ENCODE results near the gene WDR86. TPM values are rescaled to one million over a fixed set of nuclear protein-coding genes. Genes with fewer than 3 reads are reported as not detected.
A peak's percentile ranks its signal among the peaks of the same experiment; 100 is the strongest.

Gene WDR86
- total RNA-seq, 1 donor from 2014 or later: 19.4 TPM

DNA sequence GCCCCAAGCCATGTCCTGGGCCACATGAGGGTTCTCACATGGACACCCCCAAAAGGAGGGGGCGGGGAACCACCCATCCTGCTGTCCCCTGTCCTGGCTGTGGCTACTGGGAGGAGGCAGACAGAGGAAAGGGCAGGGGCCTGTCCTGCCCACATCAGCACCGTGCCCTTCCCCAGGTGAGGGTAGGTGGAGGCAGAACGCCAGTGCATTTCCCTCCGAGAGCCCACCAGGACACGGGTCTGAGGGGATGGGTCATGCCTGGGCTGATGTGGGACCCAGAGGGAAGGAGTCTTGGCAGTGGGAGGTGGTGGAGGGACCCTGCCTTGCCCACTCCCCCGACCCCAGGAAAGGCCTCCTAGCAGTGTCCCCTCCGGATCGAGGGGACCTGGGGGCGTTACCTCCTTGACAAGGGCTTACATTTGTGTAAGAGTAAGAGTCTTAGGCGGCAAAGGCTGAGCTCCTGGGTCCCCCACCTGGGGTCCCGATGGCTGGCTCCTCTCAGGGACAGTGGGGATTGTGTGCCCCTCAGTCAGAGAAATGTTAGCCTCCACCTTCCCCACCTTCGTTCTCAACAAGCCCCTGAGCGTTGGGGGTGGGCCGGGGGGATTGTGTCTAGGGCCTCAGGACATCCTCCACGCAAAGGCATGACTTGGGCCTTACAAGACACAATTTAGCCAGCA, 24.0 kb upstream of the WDR86 start:
- no peaks in the 10 kb centered on the region for H3K36me3 ChIP-seq
- no peaks in the 10 kb centered on the region for H3K9me3 ChIP-seq
- peaks cover 49% of the 10 kb centered on the region for H3K4me1 ChIP-seq
- intact Hi-C loops (cut with DNase I): no loop called here
- H3K27me3 ChIP-seq: no peaks in the 10 kb centered on the region
- TF ChIP-seq CTCF (IDR thresholded peaks at IDR 0.05) (no peak), POLR2A (IDR thresholded peaks at IDR 0.05) (no peak), POLR2AphosphoS5 (IDR thresholded peaks at IDR 0.05; ENCODE audit: insufficient read depth in 1 of 2, low read depth in 1 of 2) (no peak)
- peak overlapping the region; percentile 15 for H3K27ac ChIP-seq
- no peak overlapping the region for H3K4me3 ChIP-seq
- no peak for DNase-seq (ENCODE audit: extremely low spot score in 2 of 2)

GRCh38 chr7:151432658-151433521, 23.1 kb upstream of the WDR86 start:
- H3K4me3 ChIP-seq: no peak overlapping the region
- H3K27ac ChIP-seq: no peak overlapping the region
- no peak for DNase-seq (ENCODE audit: extremely low spot score in 2 of 2)
- H3K4me1 ChIP-seq: peaks cover 55% of the 10 kb centered on the region
- no peaks in the 10 kb centered on the region for H3K36me3 ChIP-seq
- intact Hi-C loops (cut with DNase I): no loop called here
- H3K9me3 ChIP-seq: no peaks in the 10 kb centered on the region
- no peaks in the 10 kb centered on the region for H3K27me3 ChIP-seq
- TF ChIP-seq CTCF (IDR thresholded peaks at IDR 0.05) (no peak), POLR2AphosphoS5 (IDR thresholded peaks at IDR 0.05; ENCODE audit: insufficient read depth in 1 of 2, low read depth in 1 of 2) (no peak), POLR2A (IDR thresholded peaks at IDR 0.05) (no peak)

DNA sequence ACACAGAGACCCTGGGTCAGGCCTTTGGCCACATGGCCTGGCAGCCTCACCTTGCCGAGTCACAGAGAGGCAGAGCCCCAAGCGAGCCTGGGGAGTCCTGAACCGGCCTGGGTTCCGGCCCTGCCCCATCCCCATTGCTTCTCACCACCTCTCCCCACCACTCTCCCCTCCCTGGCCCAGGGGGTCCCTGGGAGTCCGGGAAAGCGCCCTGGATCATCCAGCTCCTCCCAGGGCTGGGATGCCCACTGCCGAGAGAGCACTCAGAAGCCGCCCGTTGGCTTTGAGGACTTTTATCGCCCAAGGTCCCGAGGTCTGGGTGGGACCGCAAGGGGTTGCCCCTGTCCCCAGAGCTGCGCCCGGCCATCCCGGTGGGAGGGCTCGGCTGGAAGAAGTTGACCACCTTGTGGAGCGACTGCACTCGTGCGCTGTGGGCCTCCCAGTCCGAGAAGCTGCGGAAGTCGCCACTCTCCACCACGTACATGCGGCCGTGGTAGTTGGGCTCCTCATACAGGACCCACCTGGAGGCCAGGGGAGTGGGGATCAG, 22.0 kb upstream of the WDR86 start:
- DNase-seq (ENCODE audit: extremely low spot score in 2 of 2): no peak

GRCh38 chr7:151431281-151431767, 21.5 kb upstream of the WDR86 start:
- H3K27ac ChIP-seq: no peak overlapping the region
- H3K4me1 ChIP-seq: peaks cover 55% of the 10 kb centered on the region
- no peak for TF ChIP-seq POLR2AphosphoS5 (IDR thresholded peaks at IDR 0.05; ENCODE audit: insufficient read depth in 1 of 2, low read depth in 1 of 2)
- no peak for TF ChIP-seq POLR2A (IDR thresholded peaks at IDR 0.05)
- TF ChIP-seq CTCF (IDR thresholded peaks at IDR 0.05): no peak
- no peaks in the 10 kb centered on the region for H3K27me3 ChIP-seq
- no peaks in the 10 kb centered on the region for H3K36me3 ChIP-seq
- no peaks in the 10 kb centered on the region for H3K9me3 ChIP-seq
- no peak for DNase-seq (ENCODE audit: extremely low spot score in 2 of 2)
- H3K4me3 ChIP-seq: no peak overlapping the region
- intact Hi-C loops (cut with DNase I): no loop called here

More for the DNA sequence above, 22.0 kb upstream of the WDR86 start:
- TF ChIP-seq CTCF (IDR thresholded peaks at IDR 0.05) (no peak), POLR2AphosphoS5 (IDR thresholded peaks at IDR 0.05; ENCODE audit: insufficient read depth in 1 of 2, low read depth in 1 of 2) (no peak), POLR2A (IDR thresholded peaks at IDR 0.05) (no peak)
- Histone ChIP-seq H3K4me1 (peaks cover 55% of the 10 kb centered on the region), H3K9me3 (no peaks in the 10 kb centered on the region), H3K27ac (no peak overlapping the region), H3K4me3 (no peak overlapping the region), H3K36me3 (no peaks in the 10 kb centered on the region), H3K27me3 (no peaks in the 10 kb centered on the region)
- intact Hi-C loops (cut with DNase I): no loop called here

All from vagina (tissue), 2 donors.